Activated CD8-positive, alpha-beta memory T cell treated with anti-CD3 and anti-CD28 coated beads for 48 hours (primary cell): ENCODE data around the gene IFT43.

Experiments used
- DNase-seq, 3 experiments: peaks; one replicate each; pipeline ENCODE4 v3.0.0-alpha.2; 2020; ENCODE audit warnings: low read depth in 2 of 3, low spot score in 2 of 3

Gene IFT43

GRCh38 chr14:75979648-75980565 is 5.7 kb upstream of the IFT43 start:
- no peak for DNase-seq

- DNase-seq, result no peak
Measured at GRCh38 chr14:75980856-75981255, 4.7 kb upstream of the IFT43 start.

GRCh38 chr14:75981426-75982265 is 3.9 kb upstream of the IFT43 start, which contains the start of gene TGFB3:
Gene TGFB3, minus strand, starts transcription at chr14:75981995. Its CDS starts 1,102 bp downstream, at chr14:75980893.
- no peak for DNase-seq

GRCh38 chr14:75982266-75983018 is 3.1 kb upstream of the IFT43 start:
- peak in 2 of 3 experiments; percentile 54 to 55 for DNase-seq

- DNase-seq, result no peak
Measured at GRCh38 chr14:75983019-75983358, 2.6 kb upstream of the IFT43 start.

GRCh38 chr14:75984674-75985073 is 889 bp upstream of the IFT43 start:
- no peak for DNase-seq

GRCh38 chr14:75986439-75986765 is 839 bp downstream of the IFT43 start:
- DNase-seq, result no peak

GRCh38 chr14:75987201-75987970 is 1.8 kb downstream of the IFT43 start:
- no peak for DNase-seq

- DNase-seq, result no peak
Measured at GRCh38 chr14:75989134-75989533, 3.6 kb downstream of the IFT43 start.

GRCh38 chr14:75990297-75990696 is 4.7 kb downstream of the IFT43 start:
- no peak for DNase-seq

- no peak for DNase-seq
Measured at GRCh38 chr14:75991753-75992152, 6.2 kb downstream of the IFT43 start.

- DNase-seq, result no peak
Measured at GRCh38 chr14:75993567-75994041, 8.0 kb downstream of the IFT43 start.

- DNase-seq, result no peak
Measured at GRCh38 chr14:75995372-75996041, 9.9 kb downstream of the IFT43 start.

- DNase-seq, result no peak
Measured at GRCh38 chr14:75996488-75996887, 10.9 kb downstream of the IFT43 start.

- DNase-seq, result no peak
Measured at GRCh38 chr14:75999511-76000190, 14.1 kb downstream of the IFT43 start.

- no peak for DNase-seq
Measured at GRCh38 chr14:76002383-76002782, 16.8 kb downstream of the IFT43 start.

- DNase-seq, result no peak
Measured at GRCh38 chr14:76006253-76006652, 20.7 kb downstream of the IFT43 start.

- DNase-seq, result no peak
Measured at GRCh38 chr14:76007379-76007778, 21.8 kb downstream of the IFT43 start.

GRCh38 chr14:76007852-76008251 is 22.3 kb downstream of the IFT43 start:
- no peak for DNase-seq
